ENCODE measurements around the gene XKR3.

- TF ChIP-seq CTCF (IDR thresholded peaks at IDR 0.05; ENCODE audit: low read depth, low read length) (no peak), EZH2phosphoT487 (IDR thresholded peaks at IDR 0.05; ENCODE audit: low read depth) (no peak)
Observed at GRCh38 chr22:16781074-16781763, 44.0 kb downstream of the XKR3 start.
